ENCODE measurements around the gene GABRA4.

DNA sequence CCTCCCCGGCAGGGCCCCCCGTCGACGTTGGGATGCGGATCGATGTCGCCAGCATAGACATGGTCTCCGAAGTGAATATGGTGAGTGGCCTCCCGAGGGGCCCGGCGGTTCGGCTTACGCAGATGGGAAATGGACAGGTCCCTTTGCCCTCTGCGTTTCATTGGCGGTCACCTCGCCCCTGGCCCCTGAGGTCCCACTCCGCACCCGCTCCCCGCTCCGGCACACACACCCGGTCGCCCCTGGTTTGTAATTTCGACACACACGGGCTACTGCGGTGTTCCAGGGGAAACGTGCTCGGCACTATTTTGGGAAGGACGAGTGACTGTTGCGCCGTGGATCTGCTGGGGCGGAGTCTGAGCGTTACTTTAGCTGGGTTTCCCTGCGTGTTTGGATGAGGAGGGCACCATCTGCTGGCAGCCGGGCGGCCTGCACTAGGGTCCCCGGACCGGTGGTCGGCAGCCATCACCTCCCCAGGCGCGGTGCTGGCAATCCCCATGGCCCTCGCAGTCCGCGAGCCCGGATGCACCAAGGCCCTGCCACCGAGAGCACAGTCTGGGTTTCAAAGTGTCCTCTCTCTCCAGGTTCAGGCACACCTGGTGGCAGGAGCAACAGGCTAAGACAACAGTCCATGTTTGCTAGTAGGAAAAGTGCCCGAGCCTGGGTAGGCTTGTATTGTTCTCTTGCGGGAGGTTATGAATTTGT is 39.2 kb upstream of the GABRA4 start:
- TF ChIP-seq TAF1 (IDR thresholded peaks at IDR 0.05; ENCODE audit: low read depth, low read length) (no peak), POLR2A (IDR thresholded peaks at IDR 0.05; ENCODE audit: low read depth, low read length) (no peak)

All from GM12891 (cell line).